GM12872 (cell line): ENCODE measurements around the gene CNR2.

ENCODE experiments used
- TF ChIP-seq, protein P1 (sequence below): IDR thresholded peaks from 3 replicates; pipeline ENCODE4 v1.5.1; 2011; ENCODE audit warnings: low read depth, mild to moderate bottlenecking, low read length, moderate library complexity; ENCODE audit not compliant: insufficient read depth

Gene CNR2

DNA sequence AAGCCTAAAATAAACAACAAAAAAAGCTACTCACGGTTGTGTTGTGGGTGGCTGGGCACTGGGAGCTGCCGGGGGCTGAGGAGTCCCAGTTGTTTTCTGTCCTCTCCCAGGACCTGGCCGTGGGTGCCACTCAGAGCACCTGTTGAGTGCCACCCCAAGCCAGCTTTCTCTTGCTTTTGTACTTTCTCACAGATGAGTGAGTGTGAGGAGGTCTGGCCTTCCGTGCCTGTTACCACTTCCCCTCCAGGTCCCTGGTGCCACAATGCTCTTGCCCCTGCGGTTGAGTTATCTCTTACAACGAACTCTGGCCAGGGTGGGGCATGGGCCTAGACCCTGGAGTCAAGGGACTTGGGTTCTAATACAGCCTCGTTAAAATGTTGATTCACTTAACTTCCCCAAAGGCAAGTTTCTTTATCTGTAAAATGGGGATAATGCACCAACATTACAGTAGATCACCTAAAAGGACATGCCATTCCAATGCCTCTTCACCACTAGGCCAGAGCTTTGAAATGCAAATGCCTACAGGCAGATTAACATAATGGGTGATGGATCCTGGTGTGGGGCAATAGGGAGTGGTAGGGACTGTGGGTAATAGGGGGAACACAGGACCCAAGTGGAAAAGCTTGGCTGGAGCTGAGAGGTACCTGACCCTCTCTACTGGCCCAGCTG lies at the start of gene CNR2:
TSS of gene CNR2 (minus strand) at position 151 of the 669 bp plus-strand sequence. CDS start 37,745 bp downstream, outside the sequence.
- TF ChIP-seq, protein P1, sequence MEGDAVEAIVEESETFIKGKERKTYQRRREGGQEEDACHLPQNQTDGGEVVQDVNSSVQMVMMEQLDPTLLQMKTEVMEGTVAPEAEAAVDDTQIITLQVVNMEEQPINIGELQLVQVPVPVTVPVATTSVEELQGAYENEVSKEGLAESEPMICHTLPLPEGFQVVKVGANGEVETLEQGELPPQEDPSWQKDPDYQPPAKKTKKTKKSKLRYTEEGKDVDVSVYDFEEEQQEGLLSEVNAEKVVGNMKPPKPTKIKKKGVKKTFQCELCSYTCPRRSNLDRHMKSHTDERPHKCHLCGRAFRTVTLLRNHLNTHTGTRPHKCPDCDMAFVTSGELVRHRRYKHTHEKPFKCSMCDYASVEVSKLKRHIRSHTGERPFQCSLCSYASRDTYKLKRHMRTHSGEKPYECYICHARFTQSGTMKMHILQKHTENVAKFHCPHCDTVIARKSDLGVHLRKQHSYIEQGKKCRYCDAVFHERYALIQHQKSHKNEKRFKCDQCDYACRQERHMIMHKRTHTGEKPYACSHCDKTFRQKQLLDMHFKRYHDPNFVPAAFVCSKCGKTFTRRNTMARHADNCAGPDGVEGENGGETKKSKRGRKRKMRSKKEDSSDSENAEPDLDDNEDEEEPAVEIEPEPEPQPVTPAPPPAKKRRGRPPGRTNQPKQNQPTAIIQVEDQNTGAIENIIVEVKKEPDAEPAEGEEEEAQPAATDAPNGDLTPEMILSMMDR: no peak

DNA sequence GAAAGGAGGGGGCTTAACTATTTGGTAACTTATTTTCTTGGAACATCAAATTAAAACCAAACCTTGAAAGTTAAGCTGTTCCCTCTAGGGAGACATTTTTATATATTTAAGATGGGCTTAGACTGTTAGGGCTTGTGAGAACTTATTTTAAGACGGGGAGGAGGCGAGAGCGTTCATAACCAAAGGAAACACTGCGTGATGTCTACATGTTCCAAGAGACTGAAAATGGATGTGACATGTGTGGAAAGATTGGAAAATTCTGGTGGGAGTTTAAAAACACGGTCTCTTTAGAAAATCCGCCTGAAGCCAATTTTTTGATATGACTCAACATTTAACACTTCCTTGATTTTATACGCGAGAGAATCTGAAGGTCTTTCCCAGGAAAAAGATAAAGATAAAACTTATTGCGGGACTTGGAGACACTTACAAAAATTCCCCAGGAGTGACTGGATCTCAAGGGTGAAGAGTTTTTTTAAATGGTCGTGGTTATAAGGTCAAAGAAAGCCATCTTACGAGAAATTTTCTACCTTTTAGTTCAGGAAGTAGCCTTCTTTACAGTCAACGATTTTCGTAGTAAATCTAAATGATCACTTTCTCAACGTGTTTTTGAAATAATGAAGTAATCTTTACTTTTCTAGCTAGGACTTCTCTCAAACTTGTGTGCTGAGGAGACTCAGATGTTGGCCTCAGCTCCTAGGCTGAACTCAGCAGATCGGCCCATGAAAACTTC lies 47.3 kb upstream of the CNR2 start:
- TF ChIP-seq, protein P1: no peak

DNA sequence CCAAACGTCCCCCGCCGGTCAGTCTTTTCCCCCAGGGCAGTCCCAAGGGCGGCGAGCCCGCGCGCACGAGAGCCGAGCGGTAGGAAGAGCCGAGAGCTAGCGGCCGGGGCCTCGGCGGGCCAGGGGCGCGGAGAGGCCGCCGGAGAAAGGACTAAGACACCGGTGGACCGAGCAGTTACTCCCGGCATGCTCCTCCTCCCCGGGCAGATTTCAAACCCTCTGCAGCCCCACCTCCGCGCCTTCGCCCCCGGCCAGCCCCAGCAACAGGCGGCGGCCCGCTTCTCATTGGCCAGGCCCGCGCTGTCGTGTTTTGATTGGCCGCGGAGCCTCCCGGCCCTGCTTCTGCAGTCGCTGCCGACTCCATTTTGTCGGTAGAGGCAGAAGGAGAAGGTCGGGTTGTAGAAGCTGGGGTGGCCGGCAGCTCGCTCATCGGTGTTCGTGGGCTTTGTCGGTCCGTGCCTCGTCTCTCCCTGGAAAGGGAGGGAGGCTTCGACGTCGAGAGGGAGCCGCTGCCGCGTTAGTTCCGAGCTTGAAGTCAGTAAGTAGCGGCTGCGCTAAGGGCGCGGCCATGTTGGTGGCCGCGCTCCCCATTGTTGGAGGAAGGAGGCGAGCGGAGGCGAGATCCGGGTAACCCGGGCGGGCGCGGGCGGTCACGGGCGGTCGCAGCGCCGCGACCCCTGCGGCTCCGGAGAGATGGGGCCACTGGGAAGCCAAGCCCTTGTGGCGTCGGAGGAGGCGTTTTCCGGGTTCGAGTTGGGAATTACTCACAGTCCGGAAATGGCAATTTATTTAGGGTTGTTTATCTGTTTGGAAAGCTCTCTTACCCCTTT lies 46.5 kb upstream of the CNR2 start, which contains the start of gene PNRC2:
TSS of gene PNRC2 (plus strand) at position 368 of the 830 bp plus-strand sequence. CDS start 1,630 bp downstream, outside the sequence.
- TF ChIP-seq, protein P1: no peak

DNA sequence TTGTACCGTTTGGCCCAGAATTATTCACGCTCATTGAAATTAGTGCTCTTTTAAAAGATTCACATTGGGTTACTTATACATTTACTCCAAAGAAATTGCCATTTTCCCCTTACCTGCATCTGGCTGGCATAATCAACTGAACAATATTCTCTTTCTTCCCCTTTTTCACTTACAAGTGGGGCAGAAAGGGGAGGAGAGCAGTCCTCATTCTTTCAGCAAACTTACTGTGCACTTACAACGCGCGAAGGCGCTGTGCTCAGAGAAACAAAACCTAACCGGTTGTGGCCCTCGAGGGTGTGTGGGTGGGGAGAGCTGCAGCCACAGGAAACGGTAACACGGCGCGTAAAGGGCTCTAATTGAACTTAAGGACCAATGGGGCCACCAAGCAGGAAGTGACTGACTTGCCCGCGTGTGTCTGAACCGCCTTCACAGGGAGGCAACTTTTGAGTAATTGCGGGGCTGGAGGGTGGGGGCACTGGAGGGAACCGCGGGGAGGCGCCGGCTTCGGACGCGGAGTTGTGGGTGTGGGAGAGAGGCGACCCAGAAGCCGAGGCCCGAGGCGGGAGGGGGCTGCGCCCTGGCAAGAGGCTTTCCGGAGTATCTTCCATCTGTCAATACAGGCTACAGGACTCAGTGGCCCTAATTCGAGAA lies 45.8 kb upstream of the CNR2 start:
- TF ChIP-seq, protein P1: peak; percentile 59

DNA sequence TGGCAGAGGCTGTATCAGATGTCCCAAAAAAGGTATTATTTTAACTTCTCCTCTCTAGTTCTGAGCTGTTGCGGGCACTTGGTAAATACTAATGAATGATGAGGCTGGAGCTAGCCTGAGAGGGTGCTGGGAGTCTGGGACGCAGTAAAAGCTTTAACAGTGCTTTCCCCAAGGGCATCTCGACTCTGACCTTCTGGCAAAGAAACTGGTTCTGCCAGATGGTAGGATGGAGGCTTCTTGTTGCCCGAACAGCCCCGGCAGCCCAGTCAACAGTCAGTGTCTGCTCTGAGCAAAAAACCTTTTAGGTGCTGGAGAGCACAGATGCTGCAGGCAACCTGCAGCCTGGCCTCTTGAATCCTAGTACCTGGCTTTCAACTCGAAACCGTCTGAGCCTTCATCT lies 43.9 kb upstream of the CNR2 start:
- TF ChIP-seq, protein P1: no peak

DNA sequence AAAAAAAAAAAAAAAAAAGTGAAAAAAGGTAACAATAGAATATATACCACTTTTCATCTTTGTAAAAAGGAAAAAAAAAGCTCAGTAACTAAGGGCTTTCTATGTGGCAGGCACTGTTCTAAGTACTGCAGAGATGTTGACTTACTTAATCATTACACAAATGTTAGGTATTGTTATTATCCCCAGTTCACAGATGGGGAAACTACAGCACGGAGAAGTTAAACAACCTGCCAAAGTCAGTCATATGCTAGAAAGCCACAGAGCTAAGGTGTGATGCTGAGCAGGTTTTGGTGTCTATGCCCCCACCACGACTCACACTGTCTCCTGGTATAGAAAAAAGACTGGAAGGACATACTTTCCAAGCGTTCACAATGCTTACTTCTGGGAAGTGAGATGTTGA lies 39.9 kb upstream of the CNR2 start:
- TF ChIP-seq, protein P1: no peak
